GM12878 (cell line): ENCODE results near the gene HSD17B2. TPM values are rescaled to one million over a fixed set of nuclear protein-coding genes. Genes with fewer than 3 reads are reported as not detected.

Source experiments
- ATAC-seq: fragments of 200-7000 bp; cut with Tn5 transposase; 3 replicates; pipeline ENCODE4 v1.9.1; 2020; ENCODE audit warnings: mild to moderate bottlenecking, moderate library complexity
- BruUV-seq: library from RNA; stranded (reverse); fragments of 400-500 nt; replicated peaks from 2 replicates; lab custom pipeline; 2021; lab: Mats Ljungman, UMichigan
- CTCF ChIA-PET: fragments of 300-600 bp; sonication (Branson Sonifier 250); formaldehyde crosslinking; extraction: SDS; loops from one replicate; lab custom pipeline; 2021; ENCODE audit warnings: inconsistent platforms; lab: Yijun Ruan, JAX
- POLR2A ChIA-PET: fragments of 350-600 bp; formaldehyde crosslinking; extraction: SDS; loops from one replicate; lab custom pipeline; 2021; ENCODE audit warnings: inconsistent platforms; lab: Charles Lee
- RAD21 ChIA-PET: fragments of 300-600 bp; sonication (Branson Sonifier 250); formaldehyde crosslinking; loops from one replicate; lab custom pipeline; 2023; ENCODE audit warnings: antibody characterized with exemption; ENCODE audit not compliant: unreplicated experiment; lab: Charles Lee
- SMC1A ChIA-PET: fragments of 300-600 bp; sonication (Branson Sonifier 250); formaldehyde crosslinking; loops from one replicate; lab custom pipeline; 2023; ENCODE audit not compliant: unreplicated experiment, uncharacterized antibody; lab: Charles Lee
- DNase-seq: peaks from one replicate; pipeline ENCODE4 v3.0.0-alpha.2; 2011; ENCODE audit warnings: low read depth, low spot score
- FAIRE-seq: peaks from 3 replicates; lab custom pipeline; 2011; peaks lifted over from hg19 to GRCh38; lab: Jason Lieb, UNC
- H2AFZ ChIP-seq: 2 replicates; pipeline ENCODE4 v1.6.0; 2011; ENCODE audit warnings: low read depth, low read length, control low read depth; ENCODE audit not compliant: control insufficient read depth
- H3K27ac ChIP-seq: 2 replicates; pipeline ENCODE4 v1.5.1; 2011; ENCODE audit warnings: control low read depth; ENCODE audit not compliant: control insufficient read depth, insufficient read depth
- H3K27me3 ChIP-seq, 2 experiments: replicated peaks in 1 of 2; 2 replicates each; pipeline versions ENCODE4 v1.6.0 to v1.6.1; 2011; ENCODE audit warnings: low read length in 1 of 2; ENCODE audit not compliant: control insufficient read depth in 2 of 2, insufficient read depth in 2 of 2
- H3K36me3 ChIP-seq, 2 experiments: 2 replicates each; pipeline ENCODE4 v1.5.1; 2011; ENCODE audit warnings: low read length in 1 of 2; ENCODE audit not compliant: control insufficient read depth in 2 of 2, insufficient read depth in 2 of 2
- H3K4me1 ChIP-seq: 2 replicates; pipeline ENCODE4 v1.6.1; 2011; ENCODE audit warnings: mild to moderate bottlenecking, low read length, moderate library complexity, mixed read lengths; ENCODE audit not compliant: control insufficient read depth, insufficient read depth
- H3K4me2 ChIP-seq: 2 replicates; pipeline ENCODE4 v1.6.0; 2011; ENCODE audit warnings: control low read depth; ENCODE audit not compliant: control insufficient read depth, insufficient read depth
- H3K4me3 ChIP-seq: fragments of 200-600 bp; sonication (generic); 2 replicates; pipeline ENCODE4 v1.5.1; 2016
- H3K79me2 ChIP-seq: 2 replicates; pipeline ENCODE4 v1.6.0; 2011; ENCODE audit warnings: low read length; ENCODE audit not compliant: control insufficient read depth, insufficient read depth
- H3K9ac ChIP-seq: 2 replicates; pipeline ENCODE4 v1.8.0; 2011; ENCODE audit warnings: low read length, control low read depth, mixed read lengths; ENCODE audit not compliant: control insufficient read depth, insufficient read depth
- H3K9me3 ChIP-seq: replicated peaks from 3 replicates; pipeline ENCODE4 v1.5.1; 2011; ENCODE audit warnings: mild to moderate bottlenecking, low read length; ENCODE audit not compliant: control insufficient read depth, insufficient read depth
- H4K20me1 ChIP-seq: 2 replicates; pipeline ENCODE4 v1.6.0; 2011; ENCODE audit not compliant: control insufficient read depth, insufficient read depth
- CTCF ChIP-seq, 3 experiments: IDR thresholded peaks in 2 of 3; conservative IDR thresholded peaks in 1 of 3; 2 replicates each; pipeline ENCODE4 v1.5.1; 2011; ENCODE audit warnings: low read depth in 3 of 3, low read length in 3 of 3, mild to moderate bottlenecking in 3 of 3, control low read depth in 2 of 3, moderate library complexity in 2 of 3, inconsistent platforms in 1 of 3, mixed read lengths in 1 of 3; ENCODE audit not compliant: control insufficient read depth in 2 of 3, insufficient read depth in 1 of 3; ENCODE audit errors: extremely low read depth in 1 of 3
- POU2F2 ChIP-seq: IDR thresholded peaks from 3 replicates; pipeline ENCODE4 v1.6.1; 2011; ENCODE audit warnings: low read depth, mild to moderate bottlenecking, low read length, borderline replicate concordance
- RAD21 ChIP-seq: IDR thresholded peaks from 2 replicates; pipeline ENCODE4 v1.6.1; 2011; ENCODE audit warnings: mild to moderate bottlenecking, low read depth, low read length, moderate library complexity; ENCODE audit not compliant: insufficient read depth
- TCF3 ChIP-seq: IDR thresholded peaks from 2 replicates; pipeline ENCODE4 v1.6.1; 2012; ENCODE audit warnings: low read depth, mild to moderate bottlenecking, low read length, borderline replicate concordance; ENCODE audit not compliant: insufficient read depth
- ZNF622 ChIP-seq: fragments of 450-650 bp; IDR thresholded peaks from 2 replicates; pipeline ENCODE4 v1.6.1; 2017; ENCODE audit warnings: mild to moderate bottlenecking, inconsistent platforms
- WGBS: methylation state at CpG from one replicate; pipeline ENCODE4 v1.1.6; 2016; ENCODE audit warnings: low lambda C conversion rate; ENCODE audit not compliant: insufficient replicate concordance, insufficient coverage; ENCODE audit errors: missing lambda C conversion rate; 5-methylcytosine and 5-hydroxymethylcytosine counted together
- in situ Hi-C: fragments of 300-500 bp; cut with MboI; formaldehyde crosslinking; loops from 9 replicates; pipeline ENCODE4 v1.14.3; 2018; ENCODE audit warnings: mixed read lengths
- intact Hi-C: fragments of 100-400 bp; cut with micrococcal nuclease; formaldehyde crosslinking; loops from one replicate; pipeline ENCODE4 v1.14.2; 2022; ENCODE audit not compliant: unreplicated experiment
- polyA plus RNA-seq, 11 experiments: library from polyadenylated mRNA; depleted of rRNA in 4 of 11; unstranded in 6 of 11; stranded (reverse) in 5 of 11; fragments of >200 nt; fragmentation: Nextera tagmentation in 4 of 11; fragmentation: Illumina TruSeq in 1 of 11; extraction: Ambion mirVana in 4 of 11; extraction: Trizol in 1 of 11; gene quantifications; 1 replicate in 1 of 11; 2 replicates in 10 of 11; pipeline versions ENCODE4 v1.2.1 to v1.2.3, GENCODE V29; 2011 to 2016; ENCODE audit warnings: inconsistent platforms in 2 of 11, missing spikeins in 2 of 11, low read depth in 1 of 11
- total RNA-seq, 4 experiments: library from RNA; depleted of rRNA in 3 of 4; stranded (reverse); fragments of >200 nt in 3 of 4; fragmentation: Illumina TruSeq in 1 of 4; extraction: Trizol in 1 of 4; gene quantifications; 2 replicates each; pipeline versions ENCODE4 v1.2.1 to v1.2.3, GENCODE V29; 2013 to 2021

Gene HSD17B2
- total and polyA plus RNA-seq, 10 of the 15 experiments (the other 5 are each of a cell fraction or from before 2014, with no cell fraction given), result not detected

GRCh38 chr16:82061861-82062525 is 26.9 kb downstream of the HSD17B2 start:
- ChIA-PET SMC1A (no interaction called here), RAD21 (no interaction called here), POLR2A (no interaction called here), CTCF (interaction anchor here (0.7 to 2.4 kb wide), 10 partner anchors 11 to 1321 kb away, joined by 3 to 8 read pairs (median 3); no protein-coding TSS in a partner anchor)
- no peak overlapping the region for H3K4me2 ChIP-seq
- H3K4me1 ChIP-seq, result no peaks in the 10 kb centered on the region
- H3K27ac ChIP-seq, result no peak overlapping the region
- BruUV-seq, result no TSS peak
- no peak overlapping the region for H2AFZ ChIP-seq
- DNase-seq (no peak), FAIRE-seq (peak; percentile 86), ATAC-seq (peak; percentile 62)
- H3K36me3 ChIP-seq, result no peaks in the 10 kb centered on the region
- no peak overlapping the region for H3K4me3 ChIP-seq
- 6% methylated on average over 5 of the region's 5 CpGs for WGBS
- no peaks in the 10 kb centered on the region for H4K20me1 ChIP-seq
- no peaks in the 10 kb centered on the region for H3K9me3 ChIP-seq
- intact Hi-C loops, result loop anchor here (1.0 kb wide), 1 partner anchor 172 kb away; no protein-coding TSS in a partner anchor
- TF ChIP-seq TCF3 (no peak), POU2F2 (no peak), ZNF622 (no peak), RAD21 (peak; percentile 36; the same call in 1 of the 2 replicates), CTCF (IDR thresholded peaks at IDR 0.05 in 2 of 3, conservative IDR thresholded peaks at IDR 0.05 in 1 of 3; ENCODE audit: control insufficient read depth in 2 of 3, extremely low read depth in 1 of 3, insufficient read depth in 1 of 3, low read depth in 3 of 3, low read length in 3 of 3) (peak; percentile 48 to 59 (median 52))
- in situ Hi-C loops, result no loop called here
- no peaks in the 10 kb centered on the region for H3K79me2 ChIP-seq
- H3K9ac ChIP-seq, result no peak overlapping the region
- no peaks in the 10 kb centered on the region for H3K27me3 ChIP-seq
